DND-41 (cell line): ENCODE data around the gene ADAMTS9.
A peak's percentile ranks its signal among the peaks of the same experiment; 100 is the strongest.

Experiments
- CTCF ChIP-seq: IDR thresholded peaks from 2 replicates; pipeline ENCODE4 v1.5.1; 2012; ENCODE audit warnings: borderline replicate concordance, low read length, moderate library complexity, mild to moderate bottlenecking; ENCODE audit not compliant: poor library complexity, severe bottlenecking; ENCODE audit errors: extremely low read depth
- EZH2 ChIP-seq: IDR thresholded peaks from 3 replicates; pipeline ENCODE4 v1.6.1; 2012; ENCODE audit warnings: borderline replicate concordance, low read depth, mild to moderate bottlenecking, moderate library complexity, low read length, inconsistent platforms; ENCODE audit not compliant: severe bottlenecking

GRCh38 chr3:64575211-64575844 is 112.5 kb downstream of the ADAMTS9 start:
- TF ChIP-seq CTCF (peak; percentile 45), EZH2 (no peak)
